GM21528 (cell line): ENCODE data around the gene ICAM4.
"Not testable (repeated sequence)": the region's sequence is repeated elsewhere in the genome, so short reads cannot be mapped to it uniquely, and the experiment has no call there.

Source experiments
- ATAC-seq: cut with Tn5 transposase; IDR thresholded peaks from one replicate; pipeline ENCODE4 v1.9.1; 2021; ENCODE audit warnings: mild to moderate bottlenecking, moderate library complexity; ENCODE audit not compliant: unreplicated experiment, low FRiP score

The ICAM4 gene

GRCh38 chr19:10286803-10287737, at the start of gene ICAM4:
Gene ICAM4, plus strand, starts transcription at chr19:10286955. Its CDS starts 58 bp downstream, at chr19:10287013.
- no peak for ATAC-seq

- ATAC-seq, result no peak
These were observed 49.1 kb upstream of the ICAM4 start for GRCh38 chr19:10237702-10238101.

GRCh38 chr19:10238172-10238783, 48.5 kb upstream of the ICAM4 start:
- ATAC-seq, result no peak

GRCh38 chr19:10241826-10242449, 44.8 kb upstream of the ICAM4 start:
- not testable (repeated sequence) for ATAC-seq

GRCh38 chr19:10243606-10244005, 43.1 kb upstream of the ICAM4 start:
- ATAC-seq, result no peak

GRCh38 chr19:10245189-10245939, 41.4 kb upstream of the ICAM4 start:
- ATAC-seq, result no peak

- no peak for ATAC-seq
These were observed 40.2 kb upstream of the ICAM4 start for GRCh38 chr19:10246511-10246910.

GRCh38 chr19:10251792-10252694, 34.7 kb upstream of the ICAM4 start, which contains the start of gene MRPL4:
Gene MRPL4, plus strand, starts transcription at chr19:10252214. Its CDS starts 40 bp downstream, at chr19:10252254.
- ATAC-seq, result peak; percentile 83

- ATAC-seq, result no peak
These were observed 34.0 kb upstream of the ICAM4 start for GRCh38 chr19:10252707-10253106.

GRCh38 chr19:10254244-10254643, 32.5 kb upstream of the ICAM4 start:
- no peak for ATAC-seq

GRCh38 chr19:10255358-10255757, 31.4 kb upstream of the ICAM4 start:
- ATAC-seq, result no peak

GRCh38 chr19:10256551-10256950, 30.2 kb upstream of the ICAM4 start:
- no peak for ATAC-seq

GRCh38 chr19:10256970-10257615, 29.7 kb upstream of the ICAM4 start:
- no peak for ATAC-seq

GRCh38 chr19:10258080-10258710, 28.6 kb upstream of the ICAM4 start:
- no peak for ATAC-seq

GRCh38 chr19:10259162-10259905, 27.4 kb upstream of the ICAM4 start:
- no peak for ATAC-seq

GRCh38 chr19:10260141-10260584, 26.6 kb upstream of the ICAM4 start:
- no peak for ATAC-seq

- ATAC-seq, result no peak
These were observed 24.0 kb upstream of the ICAM4 start for GRCh38 chr19:10262771-10263170.

GRCh38 chr19:10266706-10267105, 20.0 kb upstream of the ICAM4 start:
- ATAC-seq, result no peak
